PC-9 (cell line): ENCODE data around the gene OLIG2. TPM values are rescaled to one million over a fixed set of nuclear protein-coding genes. Genes with fewer than 3 reads are reported as not detected.

Experiments
- BruUV-seq: library from RNA; stranded (reverse); fragments of 400-500 nt; replicated peaks from 2 replicates; lab custom pipeline; 2021; lab: Mats Ljungman, UMichigan
- CTCF ChIA-PET: fragments of 300-600 bp; sonication (Branson Sonifier 250); formaldehyde crosslinking; loops from one replicate; lab custom pipeline; 2022; ENCODE audit warnings: antibody characterized with exemption; lab: Charles Lee
- POLR2A ChIA-PET: fragments of 300-600 bp; sonication (Branson Sonifier 250); formaldehyde crosslinking; loops from one replicate; lab custom pipeline; 2022; ENCODE audit warnings: antibody characterized with exemption; ENCODE audit not compliant: unreplicated experiment; lab: Charles Lee
- DNase-seq, 2 experiments: peaks; one replicate each; pipeline versions ENCODE4 v3.0.0 to v3.0.0-alpha.2; 2015 to 2022; ENCODE audit warnings: mixed read lengths in 1 of 2
- H2AFZ ChIP-seq: fragments of 200-600 bp; sonication (generic); 2 replicates; pipeline ENCODE4 v1.8.1; 2017; ENCODE audit warnings: antibody characterized with exemption
- H3F3A ChIP-seq: fragments of 200-600 bp; sonication (generic); 2 replicates; pipeline ENCODE4 v1.8.1; 2017; ENCODE audit warnings: antibody characterized with exemption, mild to moderate bottlenecking, low read depth; ENCODE audit not compliant: insufficient read depth
- H3K27ac ChIP-seq: fragments of 200-600 bp; sonication (generic); 2 replicates; pipeline ENCODE4 v1.6.1; 2016; ENCODE audit warnings: mixed run types
- H3K27me3 ChIP-seq: fragments of 200-600 bp; sonication (generic); 2 replicates; pipeline ENCODE4 v1.6.1; 2016; ENCODE audit warnings: low read depth, mixed run types; ENCODE audit not compliant: insufficient read depth
- H3K36me3 ChIP-seq: fragments of 200-600 bp; sonication (generic); 2 replicates; pipeline ENCODE4 v1.6.1; 2016; ENCODE audit warnings: low read depth, mixed run types
- H3K4me1 ChIP-seq: fragments of 200-600 bp; sonication (generic); replicated peaks from 2 replicates; pipeline ENCODE4 v1.6.1; 2016; ENCODE audit warnings: mixed run types; ENCODE audit not compliant: insufficient read depth
- H3K4me2 ChIP-seq: fragments of 200-600 bp; sonication (generic); 2 replicates; pipeline ENCODE4 v1.6.1; 2017; ENCODE audit warnings: mixed run types
- H3K4me3 ChIP-seq: fragments of 200-600 bp; sonication (generic); 2 replicates; pipeline ENCODE4 v1.6.1; 2016; ENCODE audit warnings: mixed run types
- H3K79me2 ChIP-seq: fragments of 200-600 bp; sonication (generic); 2 replicates; pipeline ENCODE4 v1.6.1; 2017; ENCODE audit warnings: low read depth, mixed run types
- H3K9me2 ChIP-seq: fragments of 200-600 bp; sonication (generic); 2 replicates; pipeline ENCODE4 v1.8.1; 2017; ENCODE audit warnings: mild to moderate bottlenecking; ENCODE audit not compliant: insufficient read depth
- H3K9me3 ChIP-seq: fragments of 200-600 bp; sonication (generic); 2 replicates; pipeline ENCODE4 v1.8.1; 2016; ENCODE audit warnings: low read depth; ENCODE audit not compliant: insufficient read depth
- H4K20me1 ChIP-seq: fragments of 200-600 bp; sonication (generic); 2 replicates; pipeline ENCODE4 v1.8.1; 2017; ENCODE audit not compliant: insufficient read depth
- EZH2 ChIP-seq: fragments of 200-600 bp; sonication (generic); IDR thresholded peaks from 2 replicates; pipeline ENCODE4 v1.8.0; 2017; ENCODE audit warnings: antibody characterized with exemption, low read depth
- intact Hi-C: fragments of 100-400 bp; cut with micrococcal nuclease; formaldehyde crosslinking; loops from one replicate; pipeline ENCODE4 v1.10.0; 2022; ENCODE audit not compliant: unreplicated experiment
- total RNA-seq: library from RNA; stranded (reverse); gene quantifications from 2 replicates; pipeline ENCODE4 v1.2.3, GENCODE V29; 2021
- TF ChIP-seq, protein P1 (sequence below): fragments of 200-600 bp; sonication (generic); conservative IDR thresholded peaks from 2 replicates; pipeline ENCODE4 v1.6.1; 2017; ENCODE audit warnings: mixed run types, antibody characterized with exemption, mild to moderate bottlenecking, moderate library complexity

The OLIG2 gene
- total RNA-seq, 1 experiment from 2014 or later: not detected

DNA sequence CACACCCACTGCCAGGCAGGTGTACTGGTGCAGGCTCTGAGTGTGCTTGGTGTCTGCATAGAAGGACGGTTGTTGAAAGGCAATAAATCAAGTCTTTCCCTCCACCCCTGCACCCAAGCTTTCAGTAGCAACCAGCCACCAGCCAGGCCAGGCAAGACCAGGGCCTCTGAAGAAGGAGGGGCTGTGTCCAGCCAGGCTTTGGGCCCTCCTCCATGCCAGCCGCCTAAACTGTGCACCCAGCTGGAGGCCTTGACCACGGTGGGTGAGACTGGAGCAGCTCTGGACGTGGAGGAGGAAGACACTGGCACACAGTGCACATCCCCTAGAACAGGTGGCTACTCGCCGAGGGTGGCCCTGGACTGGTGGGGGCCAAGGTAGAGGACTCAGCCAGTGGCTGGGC is 4.9 kb downstream of the OLIG2 start:
- DNase-seq: no peak
- Histone ChIP-seq H3K9me2 (no peaks in the 10 kb centered on the region), H4K20me1 (no peaks in the 10 kb centered on the region), H3K27me3 (peaks cover 61% of the 10 kb centered on the region), H3K27ac (no peak overlapping the region), H3K4me1 (no peaks in the 10 kb centered on the region), H2AFZ (no peak overlapping the region), H3K4me3 (no peak overlapping the region), H3K4me2 (no peak overlapping the region), H3K9me3 (no peaks in the 10 kb centered on the region), H3F3A (no peaks in the 10 kb centered on the region), H3K36me3 (no peaks in the 10 kb centered on the region), H3K79me2 (no peaks in the 10 kb centered on the region)
- no TSS peak for BruUV-seq
- POLR2A ChIA-PET: no interaction called here
- intact Hi-C loops: no loop called here
- TF ChIP-seq EZH2: no peak
- TF ChIP-seq, protein P1, sequence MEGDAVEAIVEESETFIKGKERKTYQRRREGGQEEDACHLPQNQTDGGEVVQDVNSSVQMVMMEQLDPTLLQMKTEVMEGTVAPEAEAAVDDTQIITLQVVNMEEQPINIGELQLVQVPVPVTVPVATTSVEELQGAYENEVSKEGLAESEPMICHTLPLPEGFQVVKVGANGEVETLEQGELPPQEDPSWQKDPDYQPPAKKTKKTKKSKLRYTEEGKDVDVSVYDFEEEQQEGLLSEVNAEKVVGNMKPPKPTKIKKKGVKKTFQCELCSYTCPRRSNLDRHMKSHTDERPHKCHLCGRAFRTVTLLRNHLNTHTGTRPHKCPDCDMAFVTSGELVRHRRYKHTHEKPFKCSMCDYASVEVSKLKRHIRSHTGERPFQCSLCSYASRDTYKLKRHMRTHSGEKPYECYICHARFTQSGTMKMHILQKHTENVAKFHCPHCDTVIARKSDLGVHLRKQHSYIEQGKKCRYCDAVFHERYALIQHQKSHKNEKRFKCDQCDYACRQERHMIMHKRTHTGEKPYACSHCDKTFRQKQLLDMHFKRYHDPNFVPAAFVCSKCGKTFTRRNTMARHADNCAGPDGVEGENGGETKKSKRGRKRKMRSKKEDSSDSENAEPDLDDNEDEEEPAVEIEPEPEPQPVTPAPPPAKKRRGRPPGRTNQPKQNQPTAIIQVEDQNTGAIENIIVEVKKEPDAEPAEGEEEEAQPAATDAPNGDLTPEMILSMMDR: no peak
- CTCF ChIA-PET: no interaction called here

DNA sequence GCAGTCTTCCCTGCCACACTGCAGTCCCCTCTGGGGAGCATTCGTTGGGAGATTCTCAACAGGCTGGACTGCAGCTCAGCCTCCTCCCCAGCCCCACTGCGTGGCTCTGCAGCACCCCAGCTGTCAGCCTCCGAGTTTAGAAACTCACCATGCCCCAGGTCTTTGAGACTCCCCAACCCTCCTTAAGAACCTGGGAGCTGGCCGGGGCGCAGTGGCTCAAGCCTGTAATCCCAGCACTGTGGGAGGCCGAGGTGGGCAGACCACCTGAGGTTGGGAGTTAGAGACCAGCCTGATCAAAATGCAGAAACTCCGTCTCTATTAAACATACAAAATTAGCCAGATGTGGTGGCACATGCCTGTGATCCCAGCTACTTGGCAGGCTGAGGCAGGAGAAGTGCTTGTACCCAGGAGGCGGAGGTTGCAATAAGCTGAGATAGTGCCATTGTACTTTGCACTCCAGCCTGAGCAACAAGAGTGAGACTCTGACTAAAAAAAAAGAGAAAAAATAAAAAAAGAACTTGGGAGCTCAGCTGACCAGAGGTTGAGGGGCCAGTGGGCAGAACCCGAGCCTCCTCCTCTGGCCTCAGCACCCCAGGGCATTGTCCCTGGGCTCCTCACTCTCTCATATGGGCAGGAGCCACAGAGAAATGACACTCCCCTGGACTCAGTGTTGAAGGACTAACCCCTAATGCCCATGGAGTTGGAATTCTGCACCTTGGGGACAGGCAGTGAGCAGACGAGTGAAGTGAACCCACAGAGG is 5.6 kb downstream of the OLIG2 start:
- Histone ChIP-seq H3K4me1 (no peaks in the 10 kb centered on the region), H3K27me3 (peaks cover 61% of the 10 kb centered on the region), H2AFZ (no peak overlapping the region), H3K36me3 (no peaks in the 10 kb centered on the region), H4K20me1 (no peaks in the 10 kb centered on the region), H3K79me2 (no peaks in the 10 kb centered on the region), H3K9me3 (no peaks in the 10 kb centered on the region), H3K4me3 (no peak overlapping the region), H3F3A (no peaks in the 10 kb centered on the region), H3K27ac (no peak overlapping the region), H3K4me2 (no peak overlapping the region), H3K9me2 (no peaks in the 10 kb centered on the region)
- ChIA-PET CTCF (no interaction called here), POLR2A (no interaction called here)
- DNase-seq: no peak
- intact Hi-C loops: no loop called here
- BruUV-seq: no TSS peak
- no peak for TF ChIP-seq EZH2
- TF ChIP-seq, protein P1: no peak

DNA sequence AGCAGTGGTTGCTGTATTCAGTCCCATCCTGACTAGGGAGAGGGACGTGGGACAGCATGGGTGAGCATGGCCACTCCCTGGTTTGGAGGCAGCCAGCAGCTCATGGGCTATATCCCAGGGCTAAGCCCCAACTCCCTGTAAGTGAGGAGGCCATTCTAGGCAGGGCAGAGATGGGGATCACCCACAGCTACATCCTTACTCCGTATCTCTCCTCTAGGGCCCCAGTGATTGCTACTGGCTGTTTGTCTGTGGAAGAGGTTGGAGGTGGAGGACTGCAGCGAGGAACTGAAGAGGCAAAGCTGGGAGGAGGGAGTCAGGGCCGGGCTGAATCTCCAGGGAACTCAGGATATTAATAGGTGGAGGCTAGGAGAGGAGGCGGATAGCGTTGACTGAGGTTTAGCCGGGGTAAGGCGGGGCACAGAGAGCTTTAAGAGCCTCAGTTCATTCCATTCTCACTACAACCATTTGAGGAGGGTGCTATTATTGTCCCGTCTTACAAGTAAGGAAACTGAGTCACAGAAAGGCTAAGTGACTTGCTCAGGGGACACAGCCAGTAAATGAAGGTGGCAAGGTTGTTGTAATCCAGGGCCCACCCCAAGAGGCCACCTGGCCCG is 6.8 kb downstream of the OLIG2 start:
- H3K36me3 ChIP-seq: no peaks in the 10 kb centered on the region
- H3K9me3 ChIP-seq: no peaks in the 10 kb centered on the region
- H3F3A ChIP-seq: no peaks in the 10 kb centered on the region
- no peak overlapping the region for H3K27ac ChIP-seq
- H2AFZ ChIP-seq: no peak overlapping the region
- intact Hi-C loops: no loop called here
- ChIA-PET POLR2A (no interaction called here), CTCF (no interaction called here)
- H3K4me3 ChIP-seq: no peak overlapping the region
- DNase-seq: no peak
- no peaks in the 10 kb centered on the region for H3K9me2 ChIP-seq
- H3K79me2 ChIP-seq: no peaks in the 10 kb centered on the region
- no TSS peak for BruUV-seq
- no peak overlapping the region for H3K4me2 ChIP-seq
- H3K4me1 ChIP-seq: no peaks in the 10 kb centered on the region
- H3K27me3 ChIP-seq: peaks cover 72% of the 10 kb centered on the region
- no peaks in the 10 kb centered on the region for H4K20me1 ChIP-seq
- no peak for TF ChIP-seq EZH2
- TF ChIP-seq, protein P1: no peak
